HG03457 (cell line): Measurements from ENCODE around the gene MIS12.

ENCODE experiments used
- ATAC-seq: cut with Tn5 transposase; IDR thresholded peaks from one replicate; pipeline ENCODE4 v1.9.1; 2021; ENCODE audit warnings: moderate number of reproducible peaks; ENCODE audit not compliant: unreplicated experiment

MIS12 gene

GRCh38 chr17:5499476-5500231 is 13.3 kb downstream of the MIS12 start:
- ATAC-seq = no peak

DNA sequence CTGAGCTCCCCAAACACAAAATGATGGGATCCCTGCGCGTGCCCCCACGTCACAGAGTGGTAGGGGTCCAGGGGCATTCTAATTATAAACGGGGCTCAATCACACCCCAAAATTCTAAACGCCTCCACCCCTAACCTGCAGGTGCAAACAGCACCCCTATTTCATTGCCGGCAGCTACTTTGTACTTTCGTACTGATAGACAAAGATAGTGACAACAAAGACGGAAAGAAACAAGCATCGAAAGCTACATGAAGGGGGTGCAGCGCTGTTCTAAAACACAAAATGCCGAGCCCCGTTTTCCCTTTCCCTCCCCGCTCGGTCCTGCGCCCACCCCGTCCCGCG is 13.9 kb downstream of the MIS12 start:
- no peak for ATAC-seq

DNA sequence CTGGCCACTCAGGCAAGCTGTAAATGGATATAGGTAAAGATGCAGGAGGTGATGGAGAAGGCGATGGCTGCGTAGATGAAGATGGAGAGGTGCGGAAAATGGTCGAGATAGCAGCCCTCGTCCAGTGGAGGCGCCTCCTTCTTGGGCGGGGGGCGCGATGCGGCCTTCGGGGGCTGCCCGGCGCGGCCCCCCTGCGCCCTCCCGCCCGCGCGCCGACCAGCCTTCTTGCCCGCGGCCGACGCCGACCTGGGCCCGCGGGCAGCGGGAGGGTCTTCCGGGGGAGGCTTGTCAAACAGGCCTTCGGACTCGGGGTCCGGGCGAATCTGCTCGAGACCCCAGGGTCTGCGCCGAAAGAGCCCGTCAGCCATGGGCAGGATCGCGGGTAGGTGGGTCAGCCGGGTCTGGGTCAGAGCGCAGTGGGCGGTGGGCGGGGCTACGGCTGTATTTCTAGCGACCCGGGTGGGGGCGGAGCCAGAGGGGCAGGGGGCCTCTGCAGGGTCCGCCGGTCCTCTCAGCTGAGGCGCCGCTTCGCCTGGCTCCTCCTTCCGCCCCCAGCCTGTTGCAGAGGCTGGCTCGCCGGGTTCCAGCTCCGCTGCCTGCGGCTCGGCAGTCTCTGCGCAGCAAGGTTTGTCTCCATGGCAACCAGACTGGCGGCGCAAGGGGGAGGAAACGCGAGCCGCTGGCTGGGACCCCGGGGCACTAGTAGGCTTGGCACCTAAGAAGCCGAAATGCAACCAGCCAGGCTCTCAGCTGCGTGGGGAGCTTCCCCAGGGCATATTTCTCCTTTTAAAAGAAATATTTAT is 14.4 kb downstream of the MIS12 start:
- ATAC-seq = no peak

GRCh38 chr17:5501685-5502084 is 15.3 kb downstream of the MIS12 start:
- ATAC-seq = no peak

DNA sequence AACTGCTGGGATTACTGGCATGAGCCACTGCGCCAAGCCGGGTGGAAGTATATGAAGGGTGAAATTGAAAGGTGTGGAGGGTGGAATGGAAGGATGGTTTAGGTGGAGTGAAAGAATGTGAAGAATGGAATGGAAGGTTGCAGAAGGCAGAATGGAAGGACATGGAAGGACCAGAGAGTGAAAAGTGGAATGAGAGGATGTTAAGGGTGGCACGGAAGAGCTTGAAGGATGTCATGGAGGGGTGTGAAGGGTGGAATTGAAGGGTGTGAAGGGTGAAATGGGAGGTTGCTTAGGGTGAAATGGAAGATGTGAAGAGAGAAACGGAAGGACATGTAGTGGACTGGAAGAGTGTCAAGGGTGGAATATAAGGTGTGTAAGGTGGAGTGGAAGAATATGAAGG is 16.2 kb downstream of the MIS12 start:
- no peak for ATAC-seq

- no peak for ATAC-seq
Observed at GRCh38 chr17:5506307-5506706, 19.9 kb downstream of the MIS12 start.

GRCh38 chr17:5508810-5509209 is 22.4 kb downstream of the MIS12 start:
- ATAC-seq = no peak

GRCh38 chr17:5509482-5509881 is 23.1 kb downstream of the MIS12 start:
- no peak for ATAC-seq

GRCh38 chr17:5510771-5511170 is 24.4 kb downstream of the MIS12 start:
- no peak for ATAC-seq

GRCh38 chr17:5511401-5512225 is 25.2 kb downstream of the MIS12 start:
- ATAC-seq = no peak

DNA sequence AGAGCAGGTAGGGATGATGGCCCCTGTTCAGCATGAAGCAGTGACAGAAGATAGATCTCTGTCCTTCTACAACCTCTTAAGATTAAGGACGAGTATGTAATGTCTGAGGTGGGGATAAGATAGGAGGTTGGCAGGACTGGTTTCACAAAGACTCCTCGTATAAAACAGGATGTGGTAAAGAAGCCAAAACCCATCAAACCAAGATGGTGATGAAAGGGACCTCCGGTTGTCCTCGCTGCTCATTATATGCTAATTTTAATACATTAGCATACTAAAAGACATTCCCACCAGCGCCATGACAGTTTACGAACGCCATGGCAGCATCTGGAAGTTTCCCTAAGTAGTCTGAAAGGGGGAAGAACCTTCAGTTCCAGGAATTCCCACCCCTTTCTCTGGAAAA is 27.3 kb downstream of the MIS12 start:
- ATAC-seq = no peak

- no peak for ATAC-seq
Observed at GRCh38 chr17:5514976-5515375, 28.6 kb downstream of the MIS12 start.

DNA sequence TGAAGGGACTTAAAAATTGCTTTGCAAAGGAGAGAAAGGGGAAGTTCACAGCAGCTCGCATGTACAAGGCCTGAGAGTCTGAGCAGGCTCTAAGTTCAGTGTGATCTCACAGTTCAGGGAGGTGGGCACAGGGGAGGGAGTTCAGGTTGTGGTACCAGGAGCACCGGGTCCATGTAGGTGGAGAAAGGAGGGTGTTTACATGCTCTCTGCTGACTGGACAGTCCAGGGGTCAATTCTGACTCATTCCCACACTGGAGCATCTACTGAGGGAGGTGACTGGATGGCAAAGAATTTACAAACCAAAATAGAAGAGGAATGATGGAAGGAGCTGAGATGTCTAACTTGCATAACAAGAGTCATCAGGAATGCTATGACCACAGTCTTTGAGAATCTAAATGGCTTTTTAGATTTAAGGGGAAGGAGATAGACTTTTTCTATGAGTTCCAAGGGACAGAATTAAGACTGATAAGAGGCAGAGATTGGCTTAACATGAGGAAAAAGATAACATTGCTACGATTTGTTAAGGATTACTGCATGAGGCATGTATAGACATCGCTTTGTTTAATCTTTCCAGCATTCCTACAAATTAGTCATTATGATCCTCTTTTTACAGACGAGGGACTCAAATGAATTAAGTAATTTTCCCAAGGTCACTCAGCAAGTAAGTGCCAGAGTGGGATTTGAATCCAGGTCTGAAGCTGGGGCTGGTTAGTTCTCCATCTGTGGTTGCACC is 29.9 kb downstream of the MIS12 start:
- no peak for ATAC-seq

- no peak for ATAC-seq
Observed at GRCh38 chr17:5522476-5522875, 36.1 kb downstream of the MIS12 start.

GRCh38 chr17:5523249-5523648 is 36.9 kb downstream of the MIS12 start:
- ATAC-seq = no peak

DNA sequence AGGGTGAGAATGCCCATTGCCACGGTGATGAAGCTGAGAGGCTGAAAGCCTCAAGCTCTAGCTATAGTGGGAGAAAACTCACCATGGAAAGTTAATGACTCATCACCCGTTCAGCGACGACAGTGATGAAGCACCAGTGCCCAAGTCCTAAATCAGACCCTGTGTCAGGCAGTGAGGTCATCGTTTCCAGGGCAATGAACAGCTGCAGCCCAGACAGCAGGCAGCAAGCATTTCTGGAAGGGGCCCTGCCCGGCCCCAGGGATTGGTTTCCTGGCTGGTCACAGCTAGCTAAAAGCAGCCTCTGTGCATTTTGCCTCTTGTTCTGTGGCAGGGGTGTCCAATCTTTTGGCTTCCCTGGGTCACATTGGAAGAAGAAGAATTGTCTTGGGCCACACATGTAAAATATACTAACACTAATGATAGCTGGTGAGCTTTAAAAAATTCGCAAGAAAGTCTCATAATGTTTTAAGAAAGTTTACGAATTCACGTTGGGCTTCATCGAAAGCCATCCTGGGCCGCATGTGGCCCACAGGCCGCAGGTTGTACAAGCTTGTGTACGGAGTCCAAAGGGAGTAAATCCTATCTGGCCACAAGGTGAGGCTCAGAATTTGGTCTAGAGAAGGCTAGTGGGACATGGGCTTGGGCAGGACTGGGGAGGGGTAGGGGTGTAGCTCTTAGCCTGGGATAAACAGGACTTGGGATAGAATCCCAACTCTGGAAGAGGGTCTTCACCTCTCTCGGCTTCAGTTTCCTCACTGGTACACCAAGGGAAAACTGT is 40.6 kb downstream of the MIS12 start:
- no peak for ATAC-seq

GRCh38 chr17:5527601-5528250 is 41.4 kb downstream of the MIS12 start:
- ATAC-seq = no peak

- no peak for ATAC-seq
Observed at GRCh38 chr17:5530265-5531084, 44.1 kb downstream of the MIS12 start.

DNA sequence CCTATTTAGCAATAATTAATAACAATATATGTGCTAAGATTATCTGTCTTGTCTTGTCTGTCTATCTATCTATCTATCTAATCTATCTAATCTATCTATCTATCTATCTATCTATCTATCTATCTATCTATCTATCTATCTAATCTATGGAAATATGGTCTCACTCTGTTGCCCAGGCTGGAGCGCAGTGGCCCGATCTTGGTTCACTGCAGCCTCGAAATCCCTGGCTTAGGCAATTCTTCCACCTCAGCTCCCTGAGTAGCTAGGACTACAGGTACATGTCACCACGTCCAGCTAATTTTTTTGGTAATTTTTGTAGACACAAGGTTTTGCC is 44.7 kb downstream of the MIS12 start:
- no peak for ATAC-seq
